A204.1 (cell line): Measurements from ENCODE around the gene ARL5C.
"Not testable (repeated sequence)": the region's sequence is repeated elsewhere in the genome, so short reads cannot be mapped to it uniquely, and the experiment has no call there.

ENCODE experiments used
- FAIRE-seq: peaks from 2 replicates; lab custom pipeline; 2012; peaks lifted over from hg19 to GRCh38; lab: Jason Lieb, UNC

ARL5C gene

DNA sequence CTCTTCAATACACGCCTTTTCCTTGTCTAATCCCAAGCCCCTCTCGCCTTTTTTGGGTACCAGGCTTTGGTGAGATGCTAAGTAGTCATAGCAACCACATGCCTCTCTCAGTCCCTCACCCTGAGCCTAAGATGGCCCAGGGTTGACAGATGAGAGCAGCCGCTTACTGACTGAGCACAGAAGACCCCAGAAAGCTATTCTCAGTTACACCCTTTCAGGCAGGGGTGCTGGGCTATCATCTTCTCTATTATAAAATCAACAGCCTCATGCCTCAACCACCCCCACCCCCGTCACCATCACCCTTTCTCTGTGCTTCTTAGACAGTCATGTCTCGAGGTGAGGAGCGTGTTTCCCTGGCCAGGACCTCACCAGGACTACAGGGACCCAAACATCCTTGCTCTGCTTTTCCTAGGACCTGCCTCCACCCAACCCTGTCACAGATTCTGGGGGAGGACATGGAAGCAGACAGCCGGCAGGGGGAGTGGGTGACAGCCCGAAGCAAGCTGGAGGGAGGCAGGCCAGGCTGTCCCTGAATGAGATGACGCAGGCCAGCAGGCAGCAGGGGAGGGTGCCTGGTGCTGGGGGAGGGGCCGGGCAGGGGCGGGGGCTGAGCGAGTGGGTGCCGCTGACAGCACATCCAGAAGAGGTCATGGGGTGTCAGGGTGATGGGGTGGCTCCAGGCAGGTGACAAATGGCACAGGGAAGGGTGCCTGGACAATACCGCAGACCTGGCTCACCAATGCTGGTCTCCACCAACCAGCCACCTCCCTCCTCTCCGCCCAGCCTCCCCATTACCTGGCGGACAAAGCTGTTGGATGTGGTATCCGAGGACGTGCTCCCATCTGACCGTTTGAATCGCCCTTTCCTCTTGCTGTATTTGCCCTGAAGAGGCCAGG lies 28.4 kb upstream of the ARL5C start:
- FAIRE-seq: no peak

GRCh38 chr17:39193346-39193745 lies 27.4 kb upstream of the ARL5C start:
- FAIRE-seq: no peak

DNA sequence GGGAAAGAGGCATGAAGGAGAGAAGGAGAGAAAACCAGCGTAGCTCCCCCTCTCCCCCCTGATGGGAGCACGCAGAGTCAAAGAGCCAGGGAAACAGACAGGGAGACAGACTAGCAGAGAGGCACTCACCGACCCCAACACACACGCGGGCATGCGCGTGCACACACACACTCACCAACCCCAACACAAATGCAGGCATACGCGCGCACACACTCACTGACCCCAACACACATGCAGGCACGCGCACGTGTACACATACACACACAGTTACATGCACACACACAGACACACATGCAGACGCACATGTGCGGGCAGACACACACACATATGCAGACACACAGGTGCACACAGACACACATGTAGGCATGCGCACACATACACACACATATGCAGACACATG lies 26.9 kb upstream of the ARL5C start:
- FAIRE-seq: no peak

- FAIRE-seq: no peak
These were observed 26.0 kb upstream of the ARL5C start for GRCh38 chr17:39191750-39192510.

GRCh38 chr17:39187152-39187830 lies 21.3 kb upstream of the ARL5C start:
- FAIRE-seq: no peak

DNA sequence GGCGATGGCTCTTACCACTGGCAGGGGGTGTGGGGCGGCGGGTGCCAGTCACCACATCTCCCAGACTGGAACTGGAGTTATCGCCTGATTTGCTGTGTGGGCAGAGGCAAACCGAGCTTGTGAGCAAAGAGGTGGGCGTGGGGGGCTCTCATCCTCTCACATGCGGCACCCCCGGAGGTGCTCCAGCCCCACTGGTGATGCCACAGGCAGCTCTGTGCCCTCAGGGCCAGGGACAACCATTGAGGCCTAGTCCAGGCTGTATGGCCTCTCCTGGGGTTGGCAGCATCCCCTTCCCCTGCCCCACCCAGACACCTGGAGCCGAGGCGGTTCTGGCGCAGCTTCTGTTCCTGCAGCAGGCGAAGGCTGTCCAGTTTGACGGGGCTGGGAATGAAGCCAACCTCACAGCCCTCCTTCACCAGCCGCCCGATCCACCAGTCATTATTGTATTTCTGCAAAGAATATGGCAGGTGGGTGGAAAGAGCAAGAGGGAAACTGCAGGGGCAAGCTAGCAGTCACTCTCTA lies 20.6 kb upstream of the ARL5C start:
- no peak for FAIRE-seq

DNA sequence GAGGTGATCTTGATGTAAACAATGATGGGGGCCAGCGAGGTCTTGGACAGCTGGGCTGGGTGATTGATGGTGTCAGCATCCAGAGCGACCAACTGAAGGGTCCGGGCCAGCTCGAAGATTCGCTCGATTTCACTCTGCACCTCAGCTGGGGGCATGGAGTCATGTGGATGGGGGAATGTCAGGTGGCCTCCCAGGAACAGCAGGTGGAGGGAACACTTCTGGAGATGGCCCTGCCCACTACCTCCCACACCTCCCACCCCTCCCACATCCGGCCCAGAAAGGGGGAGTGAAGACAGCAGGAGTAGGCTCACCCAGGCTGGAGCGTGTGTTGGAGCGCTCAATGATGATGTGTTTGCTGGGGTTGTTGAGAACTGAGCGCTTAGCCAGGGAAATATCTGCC lies 17.8 kb upstream of the ARL5C start:
- no peak for FAIRE-seq

DNA sequence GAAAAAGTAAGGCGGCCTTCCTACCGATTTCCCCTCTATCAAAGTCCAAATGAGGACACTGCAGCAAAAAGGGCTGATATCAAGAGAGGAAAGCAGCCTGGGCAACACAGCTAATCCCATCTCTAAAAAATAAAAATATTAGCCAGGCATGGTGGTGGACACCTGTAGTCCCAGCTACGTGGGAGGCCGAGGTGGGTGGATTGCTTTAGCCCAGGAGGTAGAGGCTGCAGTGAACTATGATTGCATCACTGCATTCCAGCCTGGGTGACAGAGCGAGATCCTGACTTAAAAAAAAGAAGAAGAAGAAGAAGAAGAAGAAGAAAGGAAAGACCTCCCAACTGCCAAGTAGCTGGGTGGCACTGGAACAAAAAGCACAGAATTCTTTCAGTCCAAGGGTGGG lies 17.1 kb upstream of the ARL5C start:
- no peak for FAIRE-seq

GRCh38 chr17:39181303-39181702 lies 15.3 kb upstream of the ARL5C start:
- FAIRE-seq: no peak

- no peak for FAIRE-seq
These were observed 12.6 kb upstream of the ARL5C start for GRCh38 chr17:39178536-39178935.

DNA sequence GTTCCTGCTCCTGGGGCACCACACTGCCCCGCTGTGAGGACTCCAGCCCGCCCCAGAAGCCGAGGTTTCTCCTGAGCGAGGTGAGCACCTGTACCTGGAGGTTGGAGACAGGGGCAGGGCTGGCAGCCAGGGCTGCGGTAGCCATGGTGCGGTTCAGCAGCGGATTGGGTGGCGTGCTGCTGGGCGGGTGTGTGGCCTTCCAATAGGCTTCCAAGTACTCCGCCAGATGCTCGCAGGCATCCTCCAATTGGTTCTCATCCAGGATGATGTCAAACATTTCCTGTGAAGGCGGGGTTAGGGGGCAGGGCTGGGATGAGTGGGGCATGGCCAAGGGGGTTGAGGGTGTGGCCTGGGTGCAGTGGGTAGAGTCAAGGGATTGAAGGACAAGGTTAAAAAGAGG lies 11.3 kb upstream of the ARL5C start:
- no peak for FAIRE-seq

DNA sequence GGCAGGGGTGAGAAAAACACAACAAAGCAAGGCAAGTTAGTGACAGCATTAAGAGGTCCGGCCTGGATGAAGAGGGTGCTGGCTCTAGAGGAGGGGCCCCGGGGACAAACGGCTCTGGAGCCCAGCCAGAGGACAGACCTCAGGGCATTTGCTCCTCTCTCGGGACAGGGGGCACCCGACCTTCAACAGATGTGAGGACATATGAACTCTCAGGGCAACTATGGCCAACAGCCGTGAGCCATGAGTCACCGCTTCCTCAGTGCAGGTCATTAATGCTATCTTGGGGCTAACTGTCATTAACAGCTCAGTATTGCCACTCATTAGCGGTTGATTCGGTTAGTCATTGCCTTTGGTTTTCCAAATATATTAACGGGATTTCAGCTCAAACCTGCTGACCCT lies 9.7 kb upstream of the ARL5C start:
- no peak for FAIRE-seq

DNA sequence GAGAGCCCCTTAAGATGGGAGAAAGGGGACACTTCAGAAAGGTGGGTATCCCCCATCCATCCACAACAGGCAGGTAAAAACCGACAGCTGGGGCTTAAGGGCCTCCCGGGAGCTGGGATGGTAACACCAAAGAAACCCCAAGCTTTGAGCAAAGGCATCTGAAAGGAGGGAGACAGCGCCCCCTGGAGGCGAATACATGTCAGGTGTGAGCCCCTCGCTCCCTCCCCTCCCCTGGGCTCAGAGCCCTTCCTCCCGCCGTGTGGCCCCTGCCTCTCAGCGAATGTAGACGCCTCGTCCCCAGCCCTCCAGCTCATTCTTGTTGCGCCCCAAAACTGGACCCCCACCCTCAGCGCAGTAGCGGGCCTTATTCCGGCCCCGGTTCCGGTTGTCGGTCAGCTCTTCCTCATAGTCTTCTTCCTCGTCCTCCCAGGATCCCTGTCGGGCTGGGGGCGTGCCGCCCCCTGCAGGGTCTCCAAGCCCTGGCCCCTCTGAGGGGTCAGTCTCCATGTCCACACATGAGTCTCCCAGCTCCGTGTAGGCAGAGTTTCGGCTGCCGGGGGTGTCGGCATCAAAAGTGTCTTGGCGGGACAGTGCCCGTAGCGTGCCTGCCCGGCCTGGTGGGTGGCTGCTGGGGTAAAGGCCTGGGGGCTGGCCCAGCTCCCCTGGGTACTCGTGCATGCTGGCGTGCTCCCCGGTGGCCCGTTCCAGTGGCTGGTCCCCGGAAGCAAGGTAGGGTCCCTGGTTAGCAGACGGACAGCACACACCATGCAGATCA lies 9.1 kb upstream of the ARL5C start:
- no peak for FAIRE-seq

DNA sequence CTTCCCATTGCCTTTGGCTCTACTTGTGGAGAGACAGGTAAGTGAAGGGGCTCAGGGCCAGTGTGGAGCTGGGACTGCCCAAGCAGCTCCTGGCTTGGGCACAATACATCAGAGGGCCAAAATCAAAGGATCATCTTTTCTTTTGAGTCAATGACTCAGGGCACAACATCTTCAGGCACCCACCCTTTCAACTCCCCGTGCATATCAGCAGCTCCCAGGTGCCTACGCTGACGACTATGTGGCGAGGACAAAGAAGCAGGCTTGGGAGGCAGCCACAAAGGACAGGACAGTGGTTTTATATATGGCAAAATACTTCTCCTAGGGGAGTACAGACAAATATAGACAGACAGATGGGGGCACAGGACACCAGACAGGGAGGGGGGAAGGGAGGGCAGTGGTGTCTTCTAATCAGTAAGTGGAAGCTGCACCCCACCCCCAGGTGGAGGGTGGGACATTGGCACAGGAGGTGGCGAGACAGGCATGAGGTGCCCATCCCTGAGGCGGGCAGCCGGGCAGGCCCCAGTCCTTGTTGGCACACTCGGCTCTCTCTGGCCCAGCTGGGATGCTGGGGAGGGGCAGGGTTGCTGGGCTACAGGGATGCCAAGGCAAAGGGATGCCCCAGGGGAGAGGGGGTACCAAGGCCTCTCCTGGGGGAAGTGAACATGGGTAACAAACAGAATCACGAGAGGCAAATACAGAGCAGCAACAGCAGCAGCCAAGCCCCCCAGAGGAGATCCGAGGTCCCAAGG lies 7.7 kb upstream of the ARL5C start:
- no peak for FAIRE-seq

DNA sequence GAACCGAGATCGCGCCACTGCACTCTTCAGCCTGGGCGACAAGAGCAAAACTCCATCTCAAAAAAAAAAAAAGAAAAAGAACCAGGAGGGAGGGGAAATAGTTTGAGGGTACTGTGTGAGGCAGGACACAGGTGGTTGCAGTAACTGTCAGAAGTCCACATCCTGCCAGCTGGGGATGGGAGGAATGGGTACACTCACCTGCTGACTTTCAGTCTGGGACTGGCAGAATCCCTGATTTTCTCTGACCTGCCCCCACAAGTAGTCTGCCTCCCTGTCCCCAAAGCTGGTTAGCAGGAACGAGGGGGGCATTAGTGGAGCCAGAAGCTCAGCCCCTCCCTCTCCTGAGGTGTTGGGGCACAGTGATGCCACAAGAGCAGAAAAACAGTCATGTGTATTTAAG lies 7.1 kb upstream of the ARL5C start:
- no peak for FAIRE-seq

DNA sequence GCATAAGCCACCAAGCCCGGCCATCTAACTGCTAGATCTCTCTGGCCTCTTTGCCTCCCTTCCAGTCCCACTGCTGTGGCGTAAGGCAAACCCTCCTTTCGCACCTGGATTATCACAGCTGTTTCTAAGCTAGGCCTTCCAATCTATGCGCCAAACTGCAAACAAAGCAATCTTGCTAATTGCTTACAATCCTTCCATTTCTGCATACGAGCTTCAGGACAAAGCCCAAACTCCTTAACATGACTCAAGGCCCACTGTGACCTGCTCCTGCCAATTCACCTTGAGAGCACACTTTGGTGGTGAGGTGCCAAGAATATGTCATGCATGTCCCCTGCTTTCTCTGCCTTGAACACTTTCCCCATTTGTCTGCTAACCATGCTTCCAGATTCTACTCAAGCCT lies 6.0 kb upstream of the ARL5C start:
- FAIRE-seq: no peak

DNA sequence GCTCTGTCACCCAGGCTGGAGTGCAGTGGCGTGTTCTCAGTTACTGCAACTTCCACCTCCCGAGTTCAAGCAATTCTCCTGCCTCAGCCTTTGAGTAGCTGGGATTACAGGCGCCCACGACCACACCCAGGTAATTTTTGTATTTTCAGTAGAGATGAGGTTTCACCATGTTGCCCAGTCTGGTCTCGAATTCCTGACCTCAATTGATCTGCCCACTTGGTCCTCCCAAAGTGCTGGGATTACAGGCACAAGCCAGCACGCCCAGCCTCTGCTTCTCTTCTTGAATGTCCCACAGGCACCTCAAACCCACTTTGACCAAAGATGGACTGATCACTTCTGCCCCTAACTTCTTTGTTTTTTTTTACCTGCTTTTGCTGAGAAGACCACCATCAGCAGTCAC lies 4.6 kb upstream of the ARL5C start:
- no peak for FAIRE-seq

GRCh38 chr17:39170109-39170508 lies 4.1 kb upstream of the ARL5C start:
- no peak for FAIRE-seq

- no peak for FAIRE-seq
These were observed 3.6 kb upstream of the ARL5C start for GRCh38 chr17:39169518-39169917.

GRCh38 chr17:39169101-39169500 lies 3.1 kb upstream of the ARL5C start:
- no peak for FAIRE-seq

GRCh38 chr17:39168503-39168902 lies 2.5 kb upstream of the ARL5C start:
- not testable (repeated sequence) for FAIRE-seq
